ENCODE data around the gene DTHD1. TPM values are rescaled to one million over a fixed set of nuclear protein-coding genes. Genes with fewer than 3 reads are reported as not detected.

Gene DTHD1
- total RNA-seq (not detected in 2 replicates), polyA plus RNA-seq (not detected in 2 replicates), polyA minus RNA-seq (ENCODE audit: low replicate concordance) (not detected in 2 replicates)
- polyA plus RNA-seq (2012), result not detected in 2 replicates

- H3K27me3 ChIP-seq (ENCODE audit: control insufficient read depth, insufficient read depth, low read length), result no peaks in the 10 kb centered on the region
- no peaks in the 10 kb centered on the region for H3K79me2 ChIP-seq (ENCODE audit: control insufficient read depth, insufficient read depth, low read length)
- no peaks in the 10 kb centered on the region for H3K9me3 ChIP-seq (ENCODE audit: control insufficient read depth, insufficient read depth, low read depth, low read length)
- DNase-seq (ENCODE audit: low read depth in 2 of 2), result peak in 1 of 2 donors; percentile 15
- H3K36me3 ChIP-seq (ENCODE audit: control insufficient read depth, insufficient read depth, low read length), result no peaks in the 10 kb centered on the region
- H3K4me2 ChIP-seq (ENCODE audit: extremely low read depth, insufficient read depth, low read length), result no peak within 1 kb of the TSS
- H2AFZ ChIP-seq (ENCODE audit: low read length), result no peak within 1 kb of the TSS
- no peaks in the 10 kb centered on the region for H4K20me1 ChIP-seq (ENCODE audit: control insufficient read depth, extremely low read depth, insufficient read depth, low read length)
- H3K27ac ChIP-seq (ENCODE audit: insufficient read depth, low read length), result no peak within 1 kb of the TSS
- no peaks in the 10 kb centered on the region for H3K4me1 ChIP-seq (ENCODE audit: control insufficient read depth, extremely low read depth, insufficient read depth, low read length)
- no peak within 1 kb of the TSS for H3K9ac ChIP-seq (ENCODE audit: insufficient read depth, low read length)
- TF ChIP-seq CTCF (conservative IDR thresholded peaks at IDR 0.05 in 1 of 2, IDR thresholded peaks at IDR 0.05 in 1 of 2; ENCODE audit: low read depth in 1 of 2, low read length in 2 of 2), result no peak
- no peak for TF ChIP-seq EZH2 (IDR thresholded peaks at IDR 0.05; ENCODE audit: low read length, missing control alignments)
- no peak within 1 kb of the TSS for H3K4me3 ChIP-seq (replicated peaks in 1 of 4; ENCODE audit: control extremely low read depth in 1 of 4, insufficient read depth in 1 of 4, low read depth in 3 of 4, low read length in 4 of 4)
These were observed at the start of gene DTHD1 for GRCh38 chr4:36281384-36282106. TSS of gene DTHD1 (plus strand) at chr4:36281616. CDS start at chr4:36281759, 143 bp downstream.

GRCh38 chr4:36233567-36234266 is 47.7 kb upstream of the DTHD1 start:
- no peaks in the 10 kb centered on the region for H3K4me1 ChIP-seq (ENCODE audit: control insufficient read depth, extremely low read depth, insufficient read depth, low read length)
- no peak overlapping the region for H2AFZ ChIP-seq (ENCODE audit: low read length)
- no peak overlapping the region for H3K9ac ChIP-seq (ENCODE audit: insufficient read depth, low read length)
- H3K79me2 ChIP-seq (ENCODE audit: control insufficient read depth, insufficient read depth, low read length), result no peaks in the 10 kb centered on the region
- H3K4me2 ChIP-seq (ENCODE audit: extremely low read depth, insufficient read depth, low read length), result no peak overlapping the region
- no peaks in the 10 kb centered on the region for H4K20me1 ChIP-seq (ENCODE audit: control insufficient read depth, extremely low read depth, insufficient read depth, low read length)
- no peak overlapping the region for H3K4me3 ChIP-seq (replicated peaks in 1 of 4; ENCODE audit: control extremely low read depth in 1 of 4, insufficient read depth in 1 of 4, low read depth in 3 of 4, low read length in 4 of 4)
- no peaks in the 10 kb centered on the region for H3K27me3 ChIP-seq (ENCODE audit: control insufficient read depth, insufficient read depth, low read length)
- no peaks in the 10 kb centered on the region for H3K9me3 ChIP-seq (ENCODE audit: control insufficient read depth, insufficient read depth, low read depth, low read length)
- no peak for DNase-seq (ENCODE audit: low read depth in 2 of 2)
- H3K27ac ChIP-seq (ENCODE audit: insufficient read depth, low read length), result no peak overlapping the region
- no peaks in the 10 kb centered on the region for H3K36me3 ChIP-seq (ENCODE audit: control insufficient read depth, insufficient read depth, low read length)
- no peak for TF ChIP-seq CTCF (conservative IDR thresholded peaks at IDR 0.05 in 1 of 2, IDR thresholded peaks at IDR 0.05 in 1 of 2; ENCODE audit: low read depth in 1 of 2, low read length in 2 of 2)
- no peak for TF ChIP-seq EZH2 (IDR thresholded peaks at IDR 0.05; ENCODE audit: low read length, missing control alignments)

GRCh38 chr4:36235306-36235705 is 46.1 kb upstream of the DTHD1 start:
- no peak overlapping the region for H3K9ac ChIP-seq (ENCODE audit: insufficient read depth, low read length)
- no peaks in the 10 kb centered on the region for H3K79me2 ChIP-seq (ENCODE audit: control insufficient read depth, insufficient read depth, low read length)
- H3K27me3 ChIP-seq (ENCODE audit: control insufficient read depth, insufficient read depth, low read length), result no peaks in the 10 kb centered on the region
- no peak overlapping the region for H2AFZ ChIP-seq (ENCODE audit: low read length)
- DNase-seq (ENCODE audit: low read depth in 2 of 2), result peak in 1 of 2 donors; percentile 61
- no peaks in the 10 kb centered on the region for H3K9me3 ChIP-seq (ENCODE audit: control insufficient read depth, insufficient read depth, low read depth, low read length)
- H3K4me2 ChIP-seq (ENCODE audit: extremely low read depth, insufficient read depth, low read length), result no peak overlapping the region
- H3K36me3 ChIP-seq (ENCODE audit: control insufficient read depth, insufficient read depth, low read length), result no peaks in the 10 kb centered on the region
- no peaks in the 10 kb centered on the region for H3K4me1 ChIP-seq (ENCODE audit: control insufficient read depth, extremely low read depth, insufficient read depth, low read length)
- H4K20me1 ChIP-seq (ENCODE audit: control insufficient read depth, extremely low read depth, insufficient read depth, low read length), result no peaks in the 10 kb centered on the region
- H3K27ac ChIP-seq (ENCODE audit: insufficient read depth, low read length), result no peak overlapping the region
- no peak for TF ChIP-seq CTCF (conservative IDR thresholded peaks at IDR 0.05 in 1 of 2, IDR thresholded peaks at IDR 0.05 in 1 of 2; ENCODE audit: low read depth in 1 of 2, low read length in 2 of 2)
- TF ChIP-seq EZH2 (IDR thresholded peaks at IDR 0.05; ENCODE audit: low read length, missing control alignments), result no peak
- H3K4me3 ChIP-seq (replicated peaks in 1 of 4; ENCODE audit: control extremely low read depth in 1 of 4, insufficient read depth in 1 of 4, low read depth in 3 of 4, low read length in 4 of 4), result no peak overlapping the region

All from fibroblast of lung (primary cell).